ENCODE measurements around the gene IFITM1. TPM values are rescaled to one million over a fixed set of nuclear protein-coding genes. Genes with fewer than 3 reads are reported as not detected.
"Not testable (repeated sequence)": the region's sequence is repeated elsewhere in the genome, so short reads cannot be mapped to it uniquely, and the experiment has no call there.

Gene IFITM1
- total RNA-seq, 1 donor from 2014 or later = 55.4 TPM

DNA sequence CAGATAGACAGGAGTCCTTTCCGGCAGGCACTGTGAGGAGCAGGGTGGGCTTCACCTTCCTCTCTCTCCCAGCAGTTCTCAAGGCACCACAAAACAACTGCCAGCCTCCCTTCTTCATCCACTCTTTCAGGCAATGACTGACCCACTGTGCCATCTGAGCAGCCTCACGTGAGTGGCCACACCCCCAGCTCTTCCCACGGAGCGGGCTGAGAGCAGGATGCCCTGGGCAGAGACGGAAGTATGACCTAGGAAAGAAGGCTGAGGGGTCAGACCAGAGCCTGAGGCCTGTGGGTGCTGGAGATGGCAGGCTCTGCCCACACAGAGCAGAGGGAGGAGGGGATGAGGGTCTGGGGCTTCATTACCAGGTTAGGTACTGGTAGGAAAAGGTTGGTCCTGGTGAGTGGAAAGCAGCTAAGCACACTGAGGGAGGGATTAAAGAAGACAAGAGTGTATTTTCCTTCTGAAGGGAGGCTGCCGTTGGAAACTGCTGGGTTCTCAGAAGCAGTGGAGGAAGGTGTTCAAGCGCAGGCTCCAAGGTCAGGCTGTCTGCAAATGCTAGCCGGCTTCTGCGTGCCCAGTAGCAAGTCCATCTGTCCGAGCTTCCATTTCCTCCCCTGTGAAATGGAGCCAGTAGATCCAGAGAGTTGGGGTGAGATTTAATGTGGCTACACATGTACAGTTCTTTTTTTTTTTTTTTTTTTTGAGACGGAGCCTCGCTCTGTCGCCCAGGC is 31.0 kb upstream of the IFITM1 start:
- DNase-seq (ENCODE audit: low spot score) = no peak

DNA sequence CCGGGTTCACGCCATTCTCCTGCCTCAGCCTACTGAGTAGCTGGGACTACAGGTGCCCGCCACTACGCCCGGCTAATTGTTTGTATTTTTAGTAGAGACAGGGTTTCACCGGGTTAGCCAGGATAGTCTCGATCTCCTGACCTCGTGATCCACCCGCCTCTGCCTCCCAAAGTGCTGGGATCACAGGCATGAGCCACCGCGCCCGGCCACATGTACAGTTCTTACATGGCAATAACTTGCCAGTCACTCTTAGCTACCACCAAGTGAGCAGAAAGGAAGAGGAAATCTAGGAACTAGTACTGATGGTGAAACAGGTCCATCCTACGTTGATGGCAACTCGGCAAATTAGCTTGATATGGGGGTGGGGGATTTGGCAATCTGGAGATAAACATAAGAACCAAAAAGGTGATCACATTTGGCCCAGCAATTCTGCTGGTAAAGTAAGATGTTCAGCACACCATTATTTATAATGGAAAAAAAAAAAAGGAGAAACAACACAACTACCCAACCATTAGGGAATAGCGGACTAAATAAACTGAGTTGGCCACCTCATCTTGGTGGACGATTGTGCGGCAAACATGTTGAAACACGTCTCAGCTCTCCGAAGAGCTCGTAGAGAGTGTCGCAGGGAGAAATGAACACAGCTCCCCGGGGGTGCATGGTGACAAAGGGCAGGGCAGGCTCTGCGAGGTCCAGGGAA is 30.3 kb upstream of the IFITM1 start:
- DNase-seq (ENCODE audit: low spot score) = no peak

- no peak for DNase-seq (ENCODE audit: low spot score)
Measured at GRCh38 chr11:284105-285020, 29.5 kb upstream of the IFITM1 start.

DNA sequence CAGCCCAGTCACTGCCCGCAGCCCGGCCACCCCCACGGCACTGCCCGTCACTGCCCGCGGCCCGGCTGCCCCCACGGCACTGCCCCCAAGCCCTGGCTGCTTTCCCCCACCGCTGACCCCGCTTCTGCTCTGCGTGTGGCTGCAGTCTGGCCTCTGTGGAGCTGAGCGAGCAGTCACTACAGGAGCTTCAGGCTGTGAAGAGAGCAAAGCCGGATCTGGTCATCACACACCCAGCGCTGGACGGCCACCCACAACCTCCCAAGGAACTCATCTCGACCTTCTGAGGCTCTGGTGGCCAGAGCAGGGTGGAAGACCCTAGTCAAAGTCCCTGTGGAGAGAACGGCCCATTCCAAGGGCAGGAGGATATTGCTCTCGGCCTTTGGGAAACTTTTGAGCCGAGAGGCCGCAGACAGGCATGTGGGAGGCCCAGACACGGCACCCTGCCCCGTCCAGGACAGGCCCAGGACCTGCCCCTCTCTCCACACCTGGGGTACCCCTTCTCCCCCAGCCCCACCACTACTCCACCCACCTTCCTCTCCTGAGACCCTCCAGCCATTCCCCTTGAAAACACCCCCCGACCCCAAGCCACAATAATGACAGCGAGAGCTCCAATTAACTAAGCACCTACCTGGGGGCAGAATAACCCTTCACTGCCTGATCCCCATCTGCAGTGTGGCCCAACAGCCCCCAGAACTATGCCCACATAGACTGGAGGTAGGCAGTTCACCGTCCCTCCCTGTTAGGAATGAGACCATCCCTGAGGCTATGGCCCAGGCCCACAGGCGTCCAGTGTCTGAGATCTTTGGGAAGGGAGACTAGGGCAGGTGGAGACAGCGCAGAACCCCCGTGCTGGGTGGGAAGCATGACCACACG is 28.6 kb upstream of the IFITM1 start:
- DNase-seq (ENCODE audit: low spot score) = no peak

- DNase-seq (ENCODE audit: low spot score) = no peak
Measured at GRCh38 chr11:285894-286220, 28.0 kb upstream of the IFITM1 start.

GRCh38 chr11:286977-287820 is 26.6 kb upstream of the IFITM1 start:
- DNase-seq (ENCODE audit: low spot score) = not testable (repeated sequence)

- no peak for DNase-seq (ENCODE audit: low spot score)
Measured at GRCh38 chr11:287821-288477, 25.9 kb upstream of the IFITM1 start.

- DNase-seq (ENCODE audit: low spot score) = peak; percentile 59
Measured at GRCh38 chr11:288478-289397, 25.1 kb upstream of the IFITM1 start, which contains the start of gene PGGHG. Gene PGGHG (plus strand): TSS chr11:289126. CDS start chr11:289817, 691 bp downstream.

DNA sequence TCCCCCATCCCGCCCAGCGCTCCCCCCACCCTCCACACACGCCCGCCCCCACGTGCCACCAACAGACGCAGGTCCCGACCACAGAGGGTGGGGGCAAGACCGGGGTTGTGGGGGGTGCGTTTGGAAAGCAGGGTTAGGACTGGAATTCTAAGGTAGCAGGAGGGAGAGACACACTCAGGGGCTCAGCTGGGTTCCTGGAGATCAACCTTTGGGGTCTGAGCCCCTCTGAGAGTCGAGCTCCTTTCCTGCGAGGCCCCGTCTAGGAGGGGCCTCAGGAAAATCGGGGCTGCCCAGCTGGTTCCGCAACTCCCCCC is 24.5 kb upstream of the IFITM1 start:
- no peak for DNase-seq (ENCODE audit: low spot score)

- DNase-seq (ENCODE audit: low spot score) = no peak
Measured at GRCh38 chr11:289712-290620, 23.9 kb upstream of the IFITM1 start.

DNA sequence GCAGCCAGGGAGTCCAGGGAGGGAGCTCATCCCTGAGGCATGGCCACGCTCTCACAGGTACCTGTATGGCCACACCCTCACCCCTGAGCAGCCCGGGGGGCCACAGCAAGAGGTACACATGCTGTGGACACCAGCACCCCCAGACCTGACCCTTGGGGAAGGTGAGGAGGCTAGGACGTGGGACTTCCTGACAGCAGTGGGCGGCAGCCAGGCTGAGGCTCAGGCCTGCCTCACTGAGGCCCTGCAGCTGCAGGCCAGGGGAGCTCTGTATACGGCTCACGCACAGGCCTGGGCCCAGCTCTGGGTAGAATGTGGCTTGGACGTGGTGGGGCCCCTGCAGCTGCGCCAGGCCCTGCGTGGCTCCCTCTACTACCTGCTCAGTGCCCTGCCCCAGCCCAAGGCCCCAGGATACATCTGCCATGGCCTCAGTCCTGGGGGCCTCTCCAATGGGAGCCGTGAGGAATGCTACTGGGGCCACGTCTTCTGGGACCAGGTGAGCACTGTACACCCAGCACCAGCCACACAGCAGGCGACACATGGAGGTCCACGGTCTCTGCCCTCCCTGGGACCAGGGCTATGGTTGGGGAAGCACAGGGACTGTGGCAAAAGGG is 23.1 kb upstream of the IFITM1 start:
- DNase-seq (ENCODE audit: low spot score) = no peak

- DNase-seq (ENCODE audit: low spot score) = no peak
Measured at GRCh38 chr11:291281-292210, 22.3 kb upstream of the IFITM1 start.

- no peak for DNase-seq (ENCODE audit: low spot score)
Measured at GRCh38 chr11:292211-293121, 21.4 kb upstream of the IFITM1 start.

DNA sequence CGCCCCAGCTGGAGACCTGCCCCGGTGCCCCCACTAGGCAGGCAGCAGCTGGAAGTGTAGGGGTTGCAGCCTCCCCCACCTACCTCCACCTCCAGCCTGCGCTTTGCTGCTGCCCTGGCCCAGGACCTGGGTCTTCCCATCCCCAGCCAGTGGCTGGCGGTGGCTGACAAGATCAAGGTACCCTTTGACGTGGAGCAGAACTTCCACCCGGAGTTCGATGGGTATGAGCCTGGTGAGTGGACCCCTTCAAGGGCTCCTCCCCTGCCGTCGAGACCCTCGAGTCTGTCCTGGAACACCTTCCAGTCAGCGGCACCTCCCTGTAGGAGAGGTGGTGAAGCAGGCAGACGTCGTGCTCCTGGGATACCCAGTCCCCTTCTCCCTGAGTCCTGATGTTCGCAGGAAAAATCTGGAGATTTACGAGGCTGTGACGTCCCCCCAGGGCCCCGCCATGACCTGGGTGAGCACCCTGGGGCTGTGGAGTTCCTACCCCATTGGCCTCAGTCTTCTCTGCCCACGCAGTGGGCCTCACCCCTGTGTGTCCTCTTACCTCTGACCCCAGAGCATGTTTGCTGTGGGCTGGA is 20.5 kb upstream of the IFITM1 start:
- no peak for DNase-seq (ENCODE audit: low spot score)
